Stimulated activated naive CD8-positive, alpha-beta T cell treated with anti-CD3 and anti-CD28 coated beads, Interleukin-15, Interleukin-2, amounts not matched to agents 100 ng/mL and 50 ng/mL, for 24 hours (primary cell): ENCODE measurements around the gene SLC25A52.
"Not testable (repeated sequence)": the region's sequence is repeated elsewhere in the genome, so short reads cannot be mapped to it uniquely, and the experiment has no call there.

ENCODE experiments used
- H3K27ac Mint-ChIP-seq: one replicate; pipeline ENCODE4 v1.8.0; 2021; ENCODE audit warnings: mild to moderate bottlenecking, mixed read lengths
- H3K27me3 Mint-ChIP-seq: one replicate; pipeline ENCODE4 v1.8.0; 2021; ENCODE audit warnings: mixed read lengths
- H3K36me3 Mint-ChIP-seq: one replicate; pipeline ENCODE4 v1.8.0; 2021; ENCODE audit warnings: low read depth, mixed read lengths
- H3K4me1 Mint-ChIP-seq: one replicate; pipeline ENCODE4 v1.8.0; 2021; ENCODE audit warnings: low read depth, mixed read lengths
- H3K4me3 Mint-ChIP-seq: one replicate; pipeline ENCODE4 v1.8.0; 2021; ENCODE audit warnings: mild to moderate bottlenecking, mixed read lengths
- H3K9me3 Mint-ChIP-seq: one replicate; pipeline ENCODE4 v1.8.0; 2021; ENCODE audit warnings: mixed read lengths

SLC25A52 gene

GRCh38 chr18:31760695-31761094 lies at the start of gene SLC25A52:
SLC25A52 (minus strand) TSS chr18:31760880; CDS start chr18:31760661, 219 bp downstream.
- H3K9me3 Mint-ChIP-seq = no peaks in the 10 kb centered on the region
- H3K27ac Mint-ChIP-seq = no peak within 1 kb of the TSS
- no peaks in the 10 kb centered on the region for H3K27me3 Mint-ChIP-seq
- H3K4me3 Mint-ChIP-seq = no peak within 1 kb of the TSS
- no peaks in the 10 kb centered on the region for H3K36me3 Mint-ChIP-seq
- H3K4me1 Mint-ChIP-seq = no peaks in the 10 kb centered on the region

DNA sequence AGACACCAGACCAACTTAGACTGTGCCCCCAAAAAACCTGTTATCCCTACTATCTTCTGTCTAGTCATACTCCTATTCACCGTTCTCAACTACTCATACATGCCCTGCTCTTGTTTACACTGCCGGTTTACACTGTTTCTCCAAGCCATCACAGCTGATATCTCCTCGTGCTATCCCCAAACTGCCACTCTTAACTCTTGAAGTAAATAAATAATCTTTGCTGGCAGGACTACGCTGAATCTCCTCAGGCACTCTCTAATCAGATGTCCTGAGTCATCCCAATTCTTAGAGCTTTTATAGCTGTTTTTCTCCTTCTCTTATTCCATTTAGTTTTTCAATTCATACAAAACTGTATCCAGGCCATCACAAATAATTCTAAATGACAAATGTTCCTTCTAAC lies 48.4 kb upstream of the SLC25A52 start:
- not testable (repeated sequence) for H3K36me3 Mint-ChIP-seq, H3K27ac Mint-ChIP-seq, H3K27me3 Mint-ChIP-seq, H3K4me3 Mint-ChIP-seq, H3K4me1 Mint-ChIP-seq, H3K9me3 Mint-ChIP-seq

GRCh38 chr18:31801078-31801477 lies 40.4 kb upstream of the SLC25A52 start:
- Mint-ChIP-seq H3K4me3 (no peak overlapping the region), H3K27ac (no peak overlapping the region), H3K36me3 (no peaks in the 10 kb centered on the region), H3K9me3 (no peaks in the 10 kb centered on the region), H3K4me1 (no peaks in the 10 kb centered on the region), H3K27me3 (no peaks in the 10 kb centered on the region)

GRCh38 chr18:31799257-31799656 lies 38.6 kb upstream of the SLC25A52 start:
- not testable (repeated sequence) for H3K4me1 Mint-ChIP-seq

DNA sequence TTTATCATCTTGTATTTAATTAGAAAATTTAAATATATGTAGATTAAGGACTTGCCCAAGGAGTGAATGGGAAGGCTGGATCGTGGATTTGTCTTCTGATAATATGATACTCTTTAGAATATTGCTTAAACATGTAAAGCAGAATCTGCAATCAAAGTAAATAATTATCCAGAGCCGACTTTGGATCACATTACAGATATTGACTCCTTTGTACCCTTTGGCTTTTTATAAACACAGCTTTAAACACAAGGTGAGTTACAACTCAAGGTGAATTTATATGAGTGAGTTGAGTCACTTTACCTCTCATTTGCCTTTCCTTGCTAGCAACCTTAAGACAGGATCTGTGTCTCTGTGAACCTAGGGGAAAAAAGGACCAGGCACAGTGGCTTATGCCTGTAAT lies 37.7 kb upstream of the SLC25A52 start:
- no peaks in the 10 kb centered on the region for H3K4me1 Mint-ChIP-seq
- H3K36me3 Mint-ChIP-seq = no peaks in the 10 kb centered on the region
- H3K4me3 Mint-ChIP-seq = no peak overlapping the region
- H3K27me3 Mint-ChIP-seq = no peaks in the 10 kb centered on the region
- H3K9me3 Mint-ChIP-seq = no peaks in the 10 kb centered on the region
- H3K27ac Mint-ChIP-seq = no peak overlapping the region

More at GRCh38 chr18:31799257-31799656, 38.6 kb upstream of the SLC25A52 start:
- H3K9me3 Mint-ChIP-seq, H3K27ac Mint-ChIP-seq, H3K27me3 Mint-ChIP-seq, H3K36me3 Mint-ChIP-seq, H3K4me3 Mint-ChIP-seq: not testable (repeated sequence)

GRCh38 chr18:31795747-31796146 lies 35.1 kb upstream of the SLC25A52 start:
- Mint-ChIP-seq H3K9me3 (no peaks in the 10 kb centered on the region), H3K4me3 (no peak overlapping the region), H3K27ac (no peak overlapping the region), H3K36me3 (no peaks in the 10 kb centered on the region), H3K4me1 (peaks cover 5% of the 10 kb centered on the region), H3K27me3 (no peaks in the 10 kb centered on the region)

DNA sequence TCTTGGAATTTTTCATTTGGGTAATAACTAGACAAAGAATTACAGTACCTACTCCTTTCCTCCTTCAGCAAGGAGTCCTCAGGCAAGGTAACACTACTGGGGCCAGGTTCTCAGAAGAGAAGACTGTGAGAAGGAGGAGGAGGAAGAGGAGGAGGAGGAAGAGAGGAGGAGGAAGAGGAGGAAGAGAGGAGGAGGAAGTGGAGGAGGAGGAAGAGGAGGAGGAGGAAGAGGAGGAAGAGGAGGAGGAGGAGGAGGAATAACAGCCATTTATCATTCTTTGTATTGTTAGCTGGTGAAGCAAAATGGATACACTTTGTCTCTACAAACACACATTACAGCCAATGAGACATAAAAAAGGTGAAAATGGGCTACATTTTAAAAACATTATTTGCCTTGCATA lies 32.9 kb upstream of the SLC25A52 start:
- Mint-ChIP-seq H3K4me3 (no peak overlapping the region), H3K9me3 (no peaks in the 10 kb centered on the region), H3K36me3 (no peaks in the 10 kb centered on the region), H3K4me1 (peaks cover 5% of the 10 kb centered on the region), H3K27me3 (no peaks in the 10 kb centered on the region), H3K27ac (no peak overlapping the region)

DNA sequence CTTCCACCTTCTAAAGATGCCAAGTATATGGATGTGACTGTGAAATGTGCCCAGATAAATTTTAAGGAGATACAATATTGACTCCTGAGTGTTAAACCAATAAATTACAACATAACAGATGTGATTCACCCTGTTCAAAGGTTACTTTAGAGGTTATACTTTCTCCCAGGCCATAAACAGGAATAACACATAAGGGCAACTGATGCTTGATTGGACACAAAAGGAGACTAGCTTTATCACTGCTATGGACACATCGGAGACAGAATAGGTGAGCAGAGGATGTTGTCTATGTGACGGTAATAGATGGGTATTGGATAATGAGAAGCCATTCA lies 31.9 kb upstream of the SLC25A52 start:
- peaks cover 5% of the 10 kb centered on the region for H3K4me1 Mint-ChIP-seq
- no peaks in the 10 kb centered on the region for H3K36me3 Mint-ChIP-seq
- no peak overlapping the region for H3K4me3 Mint-ChIP-seq

DNA sequence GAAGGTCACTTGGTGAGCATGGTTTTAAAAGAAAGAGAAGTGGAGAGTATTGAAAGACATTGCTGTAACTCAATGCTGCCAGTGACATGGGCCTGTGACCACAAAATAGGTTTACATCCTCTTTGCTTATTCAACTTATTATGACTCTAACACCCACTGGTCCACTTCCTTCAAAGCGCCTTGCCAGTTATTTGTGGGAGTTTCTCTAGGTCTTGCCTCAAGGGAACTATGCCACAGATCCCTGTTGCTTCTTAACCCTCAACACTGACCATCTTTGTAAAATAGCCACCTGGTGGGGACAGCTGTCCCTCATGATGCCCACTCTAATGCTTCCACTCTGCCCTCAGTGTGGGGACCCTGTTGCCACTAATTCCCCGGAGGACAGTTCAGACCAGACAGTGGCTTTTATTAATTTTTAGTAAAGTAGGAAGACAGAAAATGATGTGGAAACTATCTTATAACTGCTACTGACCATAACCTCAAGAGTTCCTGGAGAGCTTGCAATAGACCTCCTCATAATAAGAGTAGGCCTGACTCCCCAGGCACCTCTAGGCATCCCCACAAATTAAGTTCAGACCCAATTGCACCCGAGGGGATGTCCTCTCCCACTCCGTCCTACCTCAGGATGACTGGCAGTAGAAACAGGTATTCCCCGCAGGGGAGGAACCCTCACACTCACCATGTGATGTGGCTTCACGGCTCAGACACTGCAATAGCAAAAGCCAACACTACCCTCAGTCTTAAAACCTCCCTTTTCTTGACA lies 31.3 kb upstream of the SLC25A52 start:
- Mint-ChIP-seq H3K4me3 (no peak overlapping the region), H3K27ac (no peak overlapping the region), H3K36me3 (no peaks in the 10 kb centered on the region), H3K4me1 (peaks cover 5% of the 10 kb centered on the region), H3K27me3 (no peaks in the 10 kb centered on the region), H3K9me3 (no peaks in the 10 kb centered on the region)

More for the DNA sequence above, 31.9 kb upstream of the SLC25A52 start:
- Mint-ChIP-seq H3K27ac (no peak overlapping the region), H3K27me3 (no peaks in the 10 kb centered on the region), H3K9me3 (no peaks in the 10 kb centered on the region)

DNA sequence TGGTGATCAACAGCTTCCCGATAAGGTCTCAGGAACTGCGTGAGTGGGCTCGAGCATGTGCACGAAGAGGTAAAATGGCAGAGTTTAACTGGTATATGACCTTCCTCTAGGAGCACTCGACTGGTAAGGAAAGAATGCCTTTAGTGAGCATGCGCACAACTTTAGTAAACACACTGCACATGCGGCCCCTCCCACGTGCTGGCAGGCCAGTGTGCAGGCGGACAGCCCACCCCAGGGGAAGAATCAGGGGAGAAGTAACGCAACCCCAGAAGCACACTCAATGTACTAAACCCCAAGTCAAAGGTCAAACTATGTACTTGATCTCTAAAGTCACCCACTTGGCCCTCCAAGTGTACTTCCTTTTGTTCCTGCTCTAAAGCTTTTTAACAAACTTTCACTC lies 28.7 kb upstream of the SLC25A52 start:
- H3K4me1 Mint-ChIP-seq = peaks cover 5% of the 10 kb centered on the region
- H3K36me3 Mint-ChIP-seq = no peaks in the 10 kb centered on the region
- no peak overlapping the region for H3K27ac Mint-ChIP-seq
- no peaks in the 10 kb centered on the region for H3K27me3 Mint-ChIP-seq
- no peak overlapping the region for H3K4me3 Mint-ChIP-seq
- H3K9me3 Mint-ChIP-seq = no peaks in the 10 kb centered on the region

- Mint-ChIP-seq H3K9me3 (peaks cover 15% of the 10 kb centered on the region), H3K36me3 (no peaks in the 10 kb centered on the region), H3K27ac (no peak overlapping the region), H3K4me3 (no peak overlapping the region), H3K4me1 (no peaks in the 10 kb centered on the region), H3K27me3 (peaks cover 5% of the 10 kb centered on the region)
These were observed 22.4 kb upstream of the SLC25A52 start for GRCh38 chr18:31783059-31783458.

DNA sequence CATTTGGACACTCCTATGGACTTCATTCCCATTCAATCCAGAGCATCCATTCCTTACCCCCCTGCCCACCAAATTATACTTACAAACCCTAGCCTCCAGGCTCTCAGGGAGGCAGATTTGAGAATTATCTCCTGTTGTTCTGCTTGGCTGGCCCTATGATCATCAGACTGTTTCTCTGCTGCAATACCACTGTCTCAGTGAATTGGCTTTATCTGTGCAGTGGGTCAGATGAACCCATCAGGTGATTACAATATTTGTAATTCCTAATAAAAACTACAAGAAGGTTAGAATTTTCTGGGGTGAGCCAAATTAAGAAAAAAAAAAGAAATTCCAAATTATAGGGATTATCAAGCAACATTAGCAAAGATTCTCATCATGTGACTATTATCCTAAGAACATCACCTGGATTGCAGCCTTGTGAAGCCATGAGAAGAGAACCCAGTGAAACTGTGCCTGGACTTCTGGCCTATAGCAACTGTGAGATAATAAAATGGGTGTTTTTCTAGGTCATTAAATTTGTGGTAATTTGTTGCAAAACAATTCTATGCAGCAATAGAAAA lies 17.8 kb upstream of the SLC25A52 start:
- Mint-ChIP-seq H3K4me3 (no peak overlapping the region), H3K9me3 (peaks cover 17% of the 10 kb centered on the region), H3K27me3 (peaks cover 5% of the 10 kb centered on the region), H3K36me3 (no peaks in the 10 kb centered on the region), H3K27ac (no peak overlapping the region), H3K4me1 (no peaks in the 10 kb centered on the region)

- no peak overlapping the region for H3K4me3 Mint-ChIP-seq
These were observed 15.4 kb upstream of the SLC25A52 start for GRCh38 chr18:31776093-31776492.

GRCh38 chr18:31774962-31775361 lies 14.3 kb upstream of the SLC25A52 start:
- no peaks in the 10 kb centered on the region for H3K4me1 Mint-ChIP-seq
- peaks cover 12% of the 10 kb centered on the region for H3K9me3 Mint-ChIP-seq
- no peaks in the 10 kb centered on the region for H3K36me3 Mint-ChIP-seq
- H3K27me3 Mint-ChIP-seq = no peaks in the 10 kb centered on the region
- H3K4me3 Mint-ChIP-seq = no peak overlapping the region
- no peak overlapping the region for H3K27ac Mint-ChIP-seq

More at GRCh38 chr18:31776093-31776492, 15.4 kb upstream of the SLC25A52 start:
- H3K36me3 Mint-ChIP-seq = no peaks in the 10 kb centered on the region
- H3K27me3 Mint-ChIP-seq = peaks cover 5% of the 10 kb centered on the region
- peaks cover 17% of the 10 kb centered on the region for H3K9me3 Mint-ChIP-seq
- no peaks in the 10 kb centered on the region for H3K4me1 Mint-ChIP-seq
- H3K27ac Mint-ChIP-seq = no peak overlapping the region

DNA sequence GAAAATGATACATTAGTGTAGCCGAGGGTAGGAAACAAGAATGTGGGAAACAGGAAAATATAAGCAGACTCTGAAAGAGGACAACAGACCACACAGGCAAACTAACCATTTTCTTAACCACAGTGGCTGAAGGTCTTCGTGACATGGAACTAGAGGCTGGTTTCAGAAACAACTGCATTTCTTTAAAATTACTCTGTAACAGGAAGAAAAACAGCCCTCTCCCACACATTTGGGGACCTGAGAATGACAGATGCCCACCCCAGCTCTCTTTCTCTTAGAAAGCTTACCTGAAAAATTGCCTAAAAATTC lies 13.8 kb upstream of the SLC25A52 start:
- Mint-ChIP-seq H3K36me3 (no peaks in the 10 kb centered on the region), H3K4me3 (no peak overlapping the region), H3K9me3 (peaks cover 12% of the 10 kb centered on the region), H3K4me1 (no peaks in the 10 kb centered on the region), H3K27ac (no peak overlapping the region), H3K27me3 (no peaks in the 10 kb centered on the region)
